HUES6 (cell line): Measurements from ENCODE around the gene NR2E1.

Source experiments
- H3K27ac ChIP-seq: 2 replicates; pipeline ENCODE4 v1.7.0; 2013; ENCODE audit warnings: low read depth, mild to moderate bottlenecking, low read length, inconsistent platforms
- H3K27me3 ChIP-seq: 2 replicates; pipeline ENCODE4 v1.6.1; 2013; ENCODE audit warnings: low read length; ENCODE audit not compliant: control insufficient read depth, insufficient read depth
- H3K36me3 ChIP-seq: 2 replicates; pipeline ENCODE4 v1.6.1; 2013; ENCODE audit warnings: low read length; ENCODE audit not compliant: control insufficient read depth, insufficient read depth
- H3K4me1 ChIP-seq: 2 replicates; pipeline ENCODE4 v1.6.1; 2013; ENCODE audit warnings: low read length; ENCODE audit not compliant: control insufficient read depth, insufficient read depth
- H3K4me3 ChIP-seq: 2 replicates; pipeline ENCODE4 v1.5.1; 2013; ENCODE audit warnings: low read depth, low read length
- H3K9ac ChIP-seq: one replicate; pipeline ENCODE4 v1.6.1; 2013; ENCODE audit warnings: mild to moderate bottlenecking, low read length
- H3K9me3 ChIP-seq: 2 replicates; pipeline ENCODE4 v1.6.1; 2013; ENCODE audit warnings: low read depth, low read length; ENCODE audit not compliant: control insufficient read depth, insufficient read depth

Gene NR2E1

DNA sequence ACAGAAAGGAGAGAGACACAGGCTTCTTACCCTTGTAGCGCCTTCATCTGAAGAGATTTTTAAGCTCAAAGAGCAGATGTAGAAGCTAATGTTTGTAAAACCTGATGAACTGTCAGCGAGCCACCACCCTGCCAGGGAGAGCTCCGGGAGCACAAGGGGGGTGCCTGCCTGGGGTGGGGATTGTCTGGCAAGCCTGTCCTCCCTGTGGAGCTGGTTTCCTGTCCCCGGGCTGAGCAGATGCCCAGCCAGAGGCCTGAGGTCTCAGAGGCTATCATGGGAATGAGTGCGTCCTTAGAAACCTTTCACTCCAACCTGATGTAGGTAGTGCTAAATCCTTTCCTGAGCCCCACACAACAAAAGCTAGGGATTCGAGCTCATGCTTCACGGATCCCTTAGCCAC lies 41.9 kb upstream of the NR2E1 start:
- H3K27me3 ChIP-seq: peaks cover 100% of the 10 kb centered on the region

GRCh38 chr6:108127056-108127455 lies 38.8 kb upstream of the NR2E1 start:
- peaks cover 16% of the 10 kb centered on the region for H3K4me1 ChIP-seq
- H3K27ac ChIP-seq: no peak overlapping the region
- H3K27me3 ChIP-seq: peaks cover 100% of the 10 kb centered on the region
- H3K4me3 ChIP-seq: no peak overlapping the region
- H3K9me3 ChIP-seq: no peaks in the 10 kb centered on the region
- no peaks in the 10 kb centered on the region for H3K36me3 ChIP-seq
- no peak overlapping the region for H3K9ac ChIP-seq

More for the DNA sequence above, 41.9 kb upstream of the NR2E1 start:
- H3K4me1 ChIP-seq: peaks cover 33% of the 10 kb centered on the region
- H3K27ac ChIP-seq: no peak overlapping the region
- H3K9ac ChIP-seq: no peak overlapping the region
- H3K4me3 ChIP-seq: no peak overlapping the region
- no peaks in the 10 kb centered on the region for H3K9me3 ChIP-seq
- no peaks in the 10 kb centered on the region for H3K36me3 ChIP-seq

DNA sequence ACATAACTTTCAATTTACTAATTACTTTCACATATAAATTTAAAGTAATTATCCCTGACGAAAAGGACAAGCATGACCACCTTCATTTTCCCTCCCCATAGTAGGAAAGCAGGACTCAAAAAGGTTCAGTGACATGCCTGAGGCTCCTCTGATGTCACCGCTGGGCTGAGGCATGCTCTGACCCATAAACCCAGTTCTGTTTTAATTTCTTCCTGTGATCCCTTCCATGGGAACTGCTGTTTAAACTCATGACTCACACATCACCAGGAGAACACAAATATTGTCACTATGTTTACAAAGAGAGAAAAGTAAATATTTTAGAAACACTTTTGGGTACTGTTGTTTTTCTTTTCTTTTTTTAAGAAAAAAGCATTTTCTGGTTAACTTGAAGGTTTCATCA lies 38.0 kb upstream of the NR2E1 start:
- Histone ChIP-seq H3K27ac (no peak overlapping the region), H3K4me3 (no peak overlapping the region), H3K9me3 (no peaks in the 10 kb centered on the region), H3K4me1 (peaks cover 18% of the 10 kb centered on the region), H3K27me3 (peaks cover 100% of the 10 kb centered on the region), H3K36me3 (no peaks in the 10 kb centered on the region), H3K9ac (no peak overlapping the region)

DNA sequence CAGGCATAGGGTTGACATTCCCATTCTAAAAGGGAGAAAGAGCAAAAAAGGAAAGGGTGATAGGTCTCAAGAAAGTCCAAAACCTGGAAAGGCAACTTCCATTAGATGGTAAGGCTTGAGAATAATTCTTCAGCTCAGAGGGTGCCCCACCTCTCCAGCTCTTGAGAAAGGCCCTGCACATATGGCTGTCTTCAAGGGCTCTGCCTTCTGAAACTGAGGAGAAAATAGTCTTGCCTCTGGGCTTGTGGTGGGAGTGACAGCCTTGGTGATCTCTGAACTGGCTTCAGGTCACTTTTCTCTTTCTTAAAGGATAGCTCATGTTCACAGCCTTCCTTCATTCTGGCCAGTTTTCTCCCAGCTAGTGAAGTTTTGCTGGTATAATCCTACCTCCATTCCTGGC lies 35.6 kb upstream of the NR2E1 start:
- H3K27me3 ChIP-seq: peaks cover 98% of the 10 kb centered on the region
- H3K4me3 ChIP-seq: no peak overlapping the region
- no peak overlapping the region for H3K27ac ChIP-seq
- H3K9ac ChIP-seq: no peak overlapping the region
- H3K9me3 ChIP-seq: no peaks in the 10 kb centered on the region
- peaks cover 21% of the 10 kb centered on the region for H3K4me1 ChIP-seq
- H3K36me3 ChIP-seq: no peaks in the 10 kb centered on the region

DNA sequence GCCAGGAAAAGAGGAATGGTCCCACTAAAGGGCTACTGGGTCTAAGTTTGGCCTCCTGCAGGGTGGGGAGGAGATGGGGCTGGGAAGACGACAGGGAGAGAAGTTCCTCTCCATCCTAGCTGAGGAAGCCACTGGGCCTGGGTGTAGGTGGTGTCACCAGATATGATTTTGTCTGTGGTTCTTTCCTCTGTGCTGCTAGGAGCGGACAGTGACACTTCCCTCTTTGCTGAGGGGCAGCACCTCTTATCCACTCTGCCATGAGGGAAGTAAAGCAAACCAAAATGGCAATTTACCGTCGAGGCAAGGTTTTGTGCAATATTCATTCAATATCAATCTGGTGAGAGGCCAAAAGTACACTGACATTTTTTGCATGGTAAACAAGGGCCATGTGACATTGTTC lies 33.0 kb upstream of the NR2E1 start:
- peaks cover 84% of the 10 kb centered on the region for H3K27me3 ChIP-seq
- no peak overlapping the region for H3K9ac ChIP-seq
- no peaks in the 10 kb centered on the region for H3K9me3 ChIP-seq
- peaks cover 21% of the 10 kb centered on the region for H3K4me1 ChIP-seq
- H3K27ac ChIP-seq: no peak overlapping the region
- H3K4me3 ChIP-seq: peak overlapping the region; percentile 48; the same call in 1 of the 2 replicates
- no peaks in the 10 kb centered on the region for H3K36me3 ChIP-seq

DNA sequence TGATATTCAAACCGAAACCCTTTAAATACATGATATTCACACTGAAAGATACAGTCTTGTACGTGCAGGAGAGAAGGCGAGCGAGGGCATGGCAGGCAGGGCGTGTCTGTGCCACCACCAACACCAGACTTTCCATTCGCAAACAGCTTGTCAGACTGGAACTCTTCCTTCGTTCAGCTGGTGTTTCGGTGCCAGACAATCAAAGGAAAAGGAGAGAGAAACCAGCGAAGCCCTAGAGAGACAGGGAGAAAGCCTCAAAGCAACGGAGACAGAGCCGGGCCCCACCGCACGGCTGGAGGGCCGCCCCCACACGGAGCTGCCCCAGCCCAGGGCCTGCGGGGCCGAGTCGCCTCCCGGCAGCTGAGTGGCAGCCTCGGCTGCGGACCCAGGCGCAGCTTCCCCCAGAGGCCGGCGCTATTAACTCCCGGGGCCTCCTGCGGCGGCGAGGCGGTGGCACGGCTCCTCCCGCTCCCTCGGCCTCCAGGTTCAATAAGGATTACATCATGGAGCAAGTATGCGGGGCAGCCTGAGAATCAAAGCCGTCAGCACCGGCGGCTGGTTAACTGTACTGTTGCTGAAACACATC lies 32.1 kb upstream of the NR2E1 start:
- no peak overlapping the region for H3K27ac ChIP-seq
- peak overlapping the region; percentile 48 for H3K4me3 ChIP-seq
- H3K36me3 ChIP-seq: no peaks in the 10 kb centered on the region
- H3K4me1 ChIP-seq: peaks cover 21% of the 10 kb centered on the region
- H3K9ac ChIP-seq: peak overlapping the region; percentile 74
- peaks cover 75% of the 10 kb centered on the region for H3K27me3 ChIP-seq
- no peaks in the 10 kb centered on the region for H3K9me3 ChIP-seq

- no peaks in the 10 kb centered on the region for H3K9me3 ChIP-seq
- peak overlapping the region; percentile 48 for H3K4me3 ChIP-seq
- H3K9ac ChIP-seq: peak overlapping the region; percentile 81
- no peaks in the 10 kb centered on the region for H3K36me3 ChIP-seq
- no peak overlapping the region for H3K27ac ChIP-seq
- peaks cover 68% of the 10 kb centered on the region for H3K27me3 ChIP-seq
- peaks cover 21% of the 10 kb centered on the region for H3K4me1 ChIP-seq
Observed at GRCh38 chr6:108134213-108134970, 31.4 kb upstream of the NR2E1 start.

DNA sequence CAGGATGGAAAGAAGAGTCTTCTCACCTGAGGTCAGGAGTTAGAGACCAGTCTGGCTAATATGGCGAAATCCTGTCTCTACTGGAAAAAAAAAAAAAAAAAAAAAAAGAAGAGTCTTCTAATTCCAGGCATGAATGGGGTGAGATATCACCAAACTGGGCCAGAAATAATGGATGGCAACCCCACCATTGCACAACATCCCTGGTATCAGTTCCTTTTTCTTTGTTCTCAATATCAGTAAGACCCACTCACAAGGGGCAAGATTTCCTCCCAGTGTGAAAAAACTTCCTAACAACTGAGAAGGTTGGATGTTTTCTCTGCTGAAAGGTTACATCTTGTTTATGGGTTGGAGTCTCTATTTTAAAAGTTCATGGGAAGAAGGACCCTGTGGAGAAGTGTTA lies 23.6 kb upstream of the NR2E1 start:
- H3K27ac ChIP-seq: no peak overlapping the region
- H3K4me3 ChIP-seq: no peak overlapping the region
- H3K4me1 ChIP-seq: no peaks in the 10 kb centered on the region
- H3K9ac ChIP-seq: no peak overlapping the region
- H3K9me3 ChIP-seq: no peaks in the 10 kb centered on the region
- no peaks in the 10 kb centered on the region for H3K36me3 ChIP-seq
- peaks cover 15% of the 10 kb centered on the region for H3K27me3 ChIP-seq

DNA sequence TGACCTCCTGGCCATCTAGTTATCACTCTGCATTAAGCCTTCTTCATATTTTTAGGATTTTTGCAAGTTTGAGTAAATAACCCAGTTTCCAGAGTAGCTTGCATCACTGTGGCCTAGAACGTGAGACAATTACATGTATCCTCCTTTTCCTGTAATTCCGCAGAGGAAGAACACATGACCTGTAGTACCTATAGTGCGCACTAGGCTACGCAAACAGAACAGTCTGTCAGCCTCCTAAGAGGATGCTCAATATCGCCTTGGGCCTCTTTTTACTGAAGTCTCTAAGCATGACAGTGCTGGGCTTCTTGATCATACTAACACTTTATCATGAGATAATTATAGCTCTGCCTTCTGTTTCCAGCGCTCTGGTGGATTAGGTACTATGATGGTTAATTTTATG lies 20.2 kb upstream of the NR2E1 start:
- H3K9ac ChIP-seq: no peak overlapping the region
- no peaks in the 10 kb centered on the region for H3K36me3 ChIP-seq
- no peaks in the 10 kb centered on the region for H3K9me3 ChIP-seq
- H3K4me3 ChIP-seq: no peak overlapping the region
- H3K27me3 ChIP-seq: peaks cover 31% of the 10 kb centered on the region
- no peak overlapping the region for H3K27ac ChIP-seq
- H3K4me1 ChIP-seq: no peaks in the 10 kb centered on the region

GRCh38 chr6:108152446-108152845 lies 13.4 kb upstream of the NR2E1 start:
- no peak overlapping the region for H3K27ac ChIP-seq
- H3K9me3 ChIP-seq: no peaks in the 10 kb centered on the region
- no peak overlapping the region for H3K4me3 ChIP-seq
- H3K36me3 ChIP-seq: no peaks in the 10 kb centered on the region
- H3K9ac ChIP-seq: no peak overlapping the region
- H3K27me3 ChIP-seq: peaks cover 81% of the 10 kb centered on the region
- peaks cover 13% of the 10 kb centered on the region for H3K4me1 ChIP-seq

DNA sequence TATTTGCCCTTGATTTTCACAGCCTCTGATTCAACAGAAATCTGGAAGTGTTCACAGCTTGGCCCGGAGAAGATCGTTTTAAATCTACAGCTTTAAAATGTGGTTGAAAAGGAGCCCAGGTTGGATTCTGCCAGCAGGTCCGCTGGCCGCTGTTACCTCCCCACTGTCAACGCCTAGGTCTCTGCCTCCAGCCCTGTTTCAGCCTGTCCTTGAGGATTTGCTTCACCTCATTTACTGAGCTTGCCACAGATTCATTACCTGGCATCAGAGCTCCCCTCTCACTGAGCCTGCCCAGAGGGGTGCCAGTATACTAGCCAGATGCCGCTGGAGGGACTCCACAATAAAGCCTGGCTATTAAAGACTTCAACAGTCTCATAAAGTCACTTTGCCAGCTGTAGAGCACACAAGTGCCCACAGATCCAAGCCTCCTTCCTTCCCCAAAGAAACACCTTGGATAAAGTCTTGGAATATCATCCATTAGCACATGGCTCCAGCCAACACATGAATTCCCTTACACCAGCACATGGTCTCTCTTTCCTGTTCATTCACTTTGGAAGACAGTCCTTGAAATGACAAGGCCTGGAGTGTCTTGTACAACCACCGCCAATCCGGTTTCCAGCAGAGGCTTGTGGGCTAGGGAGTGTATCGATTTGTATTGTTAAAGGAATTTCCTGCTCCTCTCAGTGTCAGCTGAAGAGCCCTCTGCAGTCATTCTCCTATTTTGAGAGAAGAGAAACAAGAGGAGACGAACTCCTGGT lies 9.5 kb upstream of the NR2E1 start:
- no peaks in the 10 kb centered on the region for H3K9me3 ChIP-seq
- H3K4me3 ChIP-seq: no peak overlapping the region
- no peak overlapping the region for H3K9ac ChIP-seq
- peaks cover 13% of the 10 kb centered on the region for H3K4me1 ChIP-seq
- peaks cover 96% of the 10 kb centered on the region for H3K27me3 ChIP-seq
- H3K36me3 ChIP-seq: no peaks in the 10 kb centered on the region
- no peak overlapping the region for H3K27ac ChIP-seq
